HL-60 (cell line): ENCODE measurements around the gene PRDX1.

Experiments used
- DNase-seq, 2 experiments: peaks; one replicate each; pipeline ENCODE4 v3.0.0-alpha.2; 2010 to 2020; ENCODE audit warnings: low read depth in 1 of 2, low spot score in 1 of 2
- H3K27ac ChIP-seq: fragments of 250-450 bp; sonication (Bioruptor Pico); replicated peaks from 2 replicates; pipeline ENCODE4 v1.5.1; 2020; ENCODE audit warnings: mild to moderate bottlenecking, moderate library complexity
- H3K27me3 ChIP-seq: fragments of 250-450 bp; sonication (Bioruptor Pico); 2 replicates; pipeline ENCODE4 v1.5.1; 2021; ENCODE audit warnings: mild to moderate bottlenecking, moderate library complexity; ENCODE audit not compliant: insufficient read depth, poor library complexity, severe bottlenecking
- H3K4me3 ChIP-seq: replicated peaks from 2 replicates; pipeline ENCODE4 v1.5.1; 2011; ENCODE audit warnings: mild to moderate bottlenecking, control low read depth, low read length; ENCODE audit not compliant: insufficient read depth
- GABPA ChIP-seq: IDR thresholded peaks from 2 replicates; pipeline ENCODE4 v1.6.1; 2012; ENCODE audit warnings: low read depth
- POLR2AphosphoS5 ChIP-seq: IDR thresholded peaks from 2 replicates; pipeline ENCODE4 v1.6.1; 2012; ENCODE audit warnings: low read depth
- SPI1 ChIP-seq: IDR thresholded peaks from 2 replicates; pipeline ENCODE4 v1.6.1; 2012; ENCODE audit warnings: low read depth, mild to moderate bottlenecking, borderline replicate concordance
- TF ChIP-seq, protein P1 (sequence below): IDR thresholded peaks from one replicate; pipeline ENCODE4 v1.5.1; 2011; ENCODE audit warnings: low read length, control low read depth, inconsistent platforms; ENCODE audit not compliant: insufficient read depth
- TF ChIP-seq, protein P2 (sequence below): IDR thresholded peaks from 2 replicates; pipeline ENCODE4 v1.6.1; 2012; ENCODE audit warnings: low read depth; ENCODE audit not compliant: insufficient replicate concordance

PRDX1 gene

GRCh38 chr1:45536886-45537285 lies 15.2 kb upstream of the PRDX1 start:
- no peaks in the 10 kb centered on the region for H3K27me3 ChIP-seq
- DNase-seq: no peak
- TF ChIP-seq POLR2AphosphoS5: no peak
- TF ChIP-seq, protein P1, sequence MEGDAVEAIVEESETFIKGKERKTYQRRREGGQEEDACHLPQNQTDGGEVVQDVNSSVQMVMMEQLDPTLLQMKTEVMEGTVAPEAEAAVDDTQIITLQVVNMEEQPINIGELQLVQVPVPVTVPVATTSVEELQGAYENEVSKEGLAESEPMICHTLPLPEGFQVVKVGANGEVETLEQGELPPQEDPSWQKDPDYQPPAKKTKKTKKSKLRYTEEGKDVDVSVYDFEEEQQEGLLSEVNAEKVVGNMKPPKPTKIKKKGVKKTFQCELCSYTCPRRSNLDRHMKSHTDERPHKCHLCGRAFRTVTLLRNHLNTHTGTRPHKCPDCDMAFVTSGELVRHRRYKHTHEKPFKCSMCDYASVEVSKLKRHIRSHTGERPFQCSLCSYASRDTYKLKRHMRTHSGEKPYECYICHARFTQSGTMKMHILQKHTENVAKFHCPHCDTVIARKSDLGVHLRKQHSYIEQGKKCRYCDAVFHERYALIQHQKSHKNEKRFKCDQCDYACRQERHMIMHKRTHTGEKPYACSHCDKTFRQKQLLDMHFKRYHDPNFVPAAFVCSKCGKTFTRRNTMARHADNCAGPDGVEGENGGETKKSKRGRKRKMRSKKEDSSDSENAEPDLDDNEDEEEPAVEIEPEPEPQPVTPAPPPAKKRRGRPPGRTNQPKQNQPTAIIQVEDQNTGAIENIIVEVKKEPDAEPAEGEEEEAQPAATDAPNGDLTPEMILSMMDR: no peak
- TF ChIP-seq SPI1: no peak
- no peak for TF ChIP-seq GABPA
- TF ChIP-seq, protein P2, sequence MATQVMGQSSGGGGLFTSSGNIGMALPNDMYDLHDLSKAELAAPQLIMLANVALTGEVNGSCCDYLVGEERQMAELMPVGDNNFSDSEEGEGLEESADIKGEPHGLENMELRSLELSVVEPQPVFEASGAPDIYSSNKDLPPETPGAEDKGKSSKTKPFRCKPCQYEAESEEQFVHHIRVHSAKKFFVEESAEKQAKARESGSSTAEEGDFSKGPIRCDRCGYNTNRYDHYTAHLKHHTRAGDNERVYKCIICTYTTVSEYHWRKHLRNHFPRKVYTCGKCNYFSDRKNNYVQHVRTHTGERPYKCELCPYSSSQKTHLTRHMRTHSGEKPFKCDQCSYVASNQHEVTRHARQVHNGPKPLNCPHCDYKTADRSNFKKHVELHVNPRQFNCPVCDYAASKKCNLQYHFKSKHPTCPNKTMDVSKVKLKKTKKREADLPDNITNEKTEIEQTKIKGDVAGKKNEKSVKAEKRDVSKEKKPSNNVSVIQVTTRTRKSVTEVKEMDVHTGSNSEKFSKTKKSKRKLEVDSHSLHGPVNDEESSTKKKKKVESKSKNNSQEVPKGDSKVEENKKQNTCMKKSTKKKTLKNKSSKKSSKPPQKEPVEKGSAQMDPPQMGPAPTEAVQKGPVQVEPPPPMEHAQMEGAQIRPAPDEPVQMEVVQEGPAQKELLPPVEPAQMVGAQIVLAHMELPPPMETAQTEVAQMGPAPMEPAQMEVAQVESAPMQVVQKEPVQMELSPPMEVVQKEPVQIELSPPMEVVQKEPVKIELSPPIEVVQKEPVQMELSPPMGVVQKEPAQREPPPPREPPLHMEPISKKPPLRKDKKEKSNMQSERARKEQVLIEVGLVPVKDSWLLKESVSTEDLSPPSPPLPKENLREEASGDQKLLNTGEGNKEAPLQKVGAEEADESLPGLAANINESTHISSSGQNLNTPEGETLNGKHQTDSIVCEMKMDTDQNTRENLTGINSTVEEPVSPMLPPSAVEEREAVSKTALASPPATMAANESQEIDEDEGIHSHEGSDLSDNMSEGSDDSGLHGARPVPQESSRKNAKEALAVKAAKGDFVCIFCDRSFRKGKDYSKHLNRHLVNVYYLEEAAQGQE: no peak
- H3K27ac ChIP-seq: no peak overlapping the region
- no peak overlapping the region for H3K4me3 ChIP-seq

GRCh38 chr1:45535988-45536766 lies 14.5 kb upstream of the PRDX1 start:
- DNase-seq: no peak
- no peak overlapping the region for H3K4me3 ChIP-seq
- H3K27ac ChIP-seq: no peak overlapping the region
- no peak for TF ChIP-seq SPI1
- no peak for TF ChIP-seq GABPA
- TF ChIP-seq POLR2AphosphoS5: no peak
- TF ChIP-seq, protein P1: no peak
- TF ChIP-seq, protein P2: no peak
- no peaks in the 10 kb centered on the region for H3K27me3 ChIP-seq

GRCh38 chr1:45531873-45532272 lies 10.2 kb upstream of the PRDX1 start:
- DNase-seq: no peak
- Histone ChIP-seq H3K27ac (no peak overlapping the region), H3K27me3 (no peaks in the 10 kb centered on the region), H3K4me3 (no peak overlapping the region)
- TF ChIP-seq POLR2AphosphoS5 (no peak), GABPA (no peak), SPI1 (no peak)
- TF ChIP-seq, protein P1: no peak
- TF ChIP-seq, protein P2: no peak
